AG04449 (cell line): ENCODE results near the gene OCA2.
"Not testable (repeated sequence)": the region's sequence is repeated elsewhere in the genome, so short reads cannot be mapped to it uniquely, and the experiment has no call there.

Experiments
- CTCF ChIA-PET: fragments of 350-600 bp; formaldehyde crosslinking; extraction: SDS; loops from one replicate; lab custom pipeline; 2021; ENCODE audit warnings: antibody characterized with exemption; lab: Yijun Ruan, JAX
- POLR2A ChIA-PET: fragments of 400-600, 350-600 bp; formaldehyde crosslinking; extraction: SDS; loops from one replicate; lab custom pipeline; 2020; ENCODE audit warnings: antibody characterized with exemption, inconsistent platforms; lab: Yijun Ruan, JAX
- DNase-seq: peaks from one replicate; pipeline ENCODE4 v3.0.0-alpha.2; 2010; ENCODE audit warnings: low read depth, low spot score
- H3K4me3 ChIP-seq: 2 replicates; pipeline ENCODE4 v1.5.1; 2011; ENCODE audit warnings: low read depth, mild to moderate bottlenecking, control low read depth, low read length
- TF ChIP-seq, protein P1 (sequence below): IDR thresholded peaks from one replicate; pipeline ENCODE4 v1.5.1; 2011; ENCODE audit warnings: mild to moderate bottlenecking, moderate library complexity, low read length, control low read depth, inconsistent platforms; ENCODE audit not compliant: insufficient read depth; ENCODE audit errors: missing control alignments

OCA2 gene

DNA sequence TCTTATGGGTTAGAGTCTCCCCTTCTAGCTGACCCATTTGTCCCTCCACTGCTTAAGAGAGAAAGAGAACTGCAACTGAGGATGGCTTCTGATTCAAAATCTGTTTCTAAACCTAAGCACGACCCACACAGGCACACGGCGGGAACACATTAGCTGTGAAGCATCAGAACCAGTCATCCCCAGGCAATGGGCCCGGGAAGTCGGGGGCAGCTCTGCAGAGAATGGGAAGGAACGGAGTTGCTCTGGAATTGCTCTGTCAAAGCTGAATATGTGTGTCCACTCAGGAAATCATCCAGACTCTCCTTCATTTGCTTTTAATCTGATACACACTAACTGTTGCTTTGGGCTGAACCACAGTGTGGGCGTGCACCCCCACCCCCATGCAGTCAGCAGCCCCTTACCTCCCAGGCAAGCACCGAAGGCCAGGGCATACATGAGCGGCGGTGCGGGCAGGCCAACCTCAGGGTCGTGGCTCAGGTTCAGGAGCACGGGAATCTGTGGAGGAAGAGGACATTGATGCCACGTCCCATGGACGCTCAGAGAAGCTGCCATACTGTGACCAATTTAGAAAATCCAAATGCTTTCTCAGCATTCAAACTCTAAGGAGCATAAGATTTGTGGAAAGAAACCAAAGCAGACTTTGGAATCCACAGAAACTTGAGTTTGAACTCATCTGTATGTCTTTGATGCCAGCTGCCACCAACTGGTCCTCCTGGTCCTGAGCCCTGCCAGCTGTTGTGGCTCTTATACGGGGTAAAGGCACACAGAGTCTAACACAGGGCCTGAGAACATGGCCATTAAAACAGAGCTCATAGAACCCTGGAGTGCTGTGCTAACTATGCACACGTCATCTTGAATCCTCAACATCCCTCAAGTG, 247.9 kb downstream of the OCA2 start:
- TF ChIP-seq, protein P1, sequence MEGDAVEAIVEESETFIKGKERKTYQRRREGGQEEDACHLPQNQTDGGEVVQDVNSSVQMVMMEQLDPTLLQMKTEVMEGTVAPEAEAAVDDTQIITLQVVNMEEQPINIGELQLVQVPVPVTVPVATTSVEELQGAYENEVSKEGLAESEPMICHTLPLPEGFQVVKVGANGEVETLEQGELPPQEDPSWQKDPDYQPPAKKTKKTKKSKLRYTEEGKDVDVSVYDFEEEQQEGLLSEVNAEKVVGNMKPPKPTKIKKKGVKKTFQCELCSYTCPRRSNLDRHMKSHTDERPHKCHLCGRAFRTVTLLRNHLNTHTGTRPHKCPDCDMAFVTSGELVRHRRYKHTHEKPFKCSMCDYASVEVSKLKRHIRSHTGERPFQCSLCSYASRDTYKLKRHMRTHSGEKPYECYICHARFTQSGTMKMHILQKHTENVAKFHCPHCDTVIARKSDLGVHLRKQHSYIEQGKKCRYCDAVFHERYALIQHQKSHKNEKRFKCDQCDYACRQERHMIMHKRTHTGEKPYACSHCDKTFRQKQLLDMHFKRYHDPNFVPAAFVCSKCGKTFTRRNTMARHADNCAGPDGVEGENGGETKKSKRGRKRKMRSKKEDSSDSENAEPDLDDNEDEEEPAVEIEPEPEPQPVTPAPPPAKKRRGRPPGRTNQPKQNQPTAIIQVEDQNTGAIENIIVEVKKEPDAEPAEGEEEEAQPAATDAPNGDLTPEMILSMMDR = no peak
- ChIA-PET POLR2A (no interaction called here), CTCF (no interaction called here)
- DNase-seq = no peak
- H3K4me3 ChIP-seq = no peak overlapping the region

- CTCF ChIA-PET = no interaction called here
- no peak for DNase-seq
These were observed 249.1 kb downstream of the OCA2 start for GRCh38 chr15:27850050-27850449.

GRCh38 chr15:27848936-27849335, 250.2 kb downstream of the OCA2 start:
- H3K4me3 ChIP-seq, DNase-seq, CTCF ChIA-PET, POLR2A ChIA-PET: not testable (repeated sequence)

More at GRCh38 chr15:27850050-27850449, 249.1 kb downstream of the OCA2 start:
- POLR2A ChIA-PET = no interaction called here
- TF ChIP-seq, protein P1 = no peak
- H3K4me3 ChIP-seq = no peak overlapping the region

- ChIA-PET CTCF (no interaction called here), POLR2A (no interaction called here)
- TF ChIP-seq, protein P1 = no peak
- H3K4me3 ChIP-seq = no peak overlapping the region
- no peak for DNase-seq
These were observed 251.1 kb downstream of the OCA2 start for GRCh38 chr15:27847775-27848710.

DNA sequence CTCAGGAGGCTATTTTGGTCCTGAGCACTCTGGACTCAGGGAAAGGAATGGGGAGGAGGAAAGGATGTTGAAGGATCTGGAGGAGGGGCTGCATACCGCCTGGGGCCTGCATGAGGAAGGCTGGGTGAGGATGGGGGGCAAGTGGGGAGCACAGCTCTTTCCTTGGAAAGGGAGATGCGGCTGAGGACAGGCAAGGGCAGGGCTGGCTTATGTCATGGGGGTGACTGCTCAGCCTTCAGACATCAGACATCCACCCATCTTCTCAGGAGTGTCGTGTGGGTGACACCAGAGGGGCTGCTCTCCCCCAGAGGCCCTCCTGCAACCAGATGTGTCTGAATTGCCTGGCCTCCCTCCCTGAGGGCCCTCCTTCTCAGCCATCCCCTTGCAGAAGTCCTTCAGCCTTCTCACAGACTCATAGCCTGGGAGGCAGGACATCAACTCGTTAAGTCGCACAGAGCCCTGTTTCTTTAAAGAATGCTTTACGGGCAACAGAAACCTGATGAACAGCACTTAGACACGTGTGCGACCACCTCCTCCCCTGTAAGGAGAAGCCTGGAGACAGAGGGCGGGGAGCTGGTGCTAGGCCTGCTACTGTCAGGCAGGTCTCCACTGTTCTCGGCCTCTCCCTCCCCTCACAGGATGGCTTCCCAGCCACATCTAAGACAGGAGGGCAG, 252.3 kb downstream of the OCA2 start:
- no peak overlapping the region for H3K4me3 ChIP-seq
- DNase-seq = no peak
- POLR2A ChIA-PET = no interaction called here
- TF ChIP-seq, protein P1 = no peak
- CTCF ChIA-PET = no interaction called here

DNA sequence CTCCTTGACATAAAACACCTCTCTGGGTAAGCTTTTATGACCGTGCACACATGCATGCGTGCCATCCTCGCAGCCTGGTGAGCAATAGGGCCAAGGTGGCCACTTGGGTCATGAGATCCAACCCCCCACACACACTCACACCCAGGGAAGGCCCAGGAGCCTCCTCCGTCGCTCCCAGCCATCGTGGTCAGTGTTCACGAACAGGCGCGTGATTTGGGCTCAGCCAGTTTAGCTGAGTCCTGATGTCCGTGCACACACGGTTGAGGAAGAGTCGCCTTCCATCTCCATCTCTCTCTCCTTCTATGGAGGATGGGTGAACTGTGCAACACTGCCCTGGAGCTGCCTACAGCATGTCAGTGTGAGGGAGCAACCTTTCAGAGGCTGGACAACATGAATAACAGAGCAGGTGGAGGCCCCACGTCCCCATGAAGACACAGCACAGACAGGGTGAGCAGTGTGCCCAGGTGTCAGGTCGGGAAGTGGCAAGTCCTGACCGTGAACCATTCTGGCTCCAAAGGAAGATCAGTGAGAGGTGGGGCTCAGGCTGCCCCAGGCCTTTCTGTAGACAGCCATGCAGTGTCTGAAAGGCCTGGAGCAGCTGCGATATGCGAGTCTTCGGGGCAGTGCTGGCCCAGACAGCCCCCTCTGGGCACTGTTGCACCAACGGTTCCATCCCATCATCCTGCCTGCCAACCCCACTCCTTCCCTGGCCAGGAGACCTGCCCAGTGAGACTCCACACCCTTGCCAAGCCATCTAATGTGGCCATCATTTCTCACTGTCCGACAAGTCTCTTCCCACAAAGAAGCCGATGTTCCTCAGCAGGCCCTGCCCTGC, 253.4 kb downstream of the OCA2 start:
- H3K4me3 ChIP-seq = no peak overlapping the region
- no peak for DNase-seq
- TF ChIP-seq, protein P1 = no peak
- CTCF ChIA-PET = no interaction called here
- POLR2A ChIA-PET = no interaction called here
